Smooth muscle cell (in vitro differentiated cells): ENCODE data around the gene SLC7A7. TPM values are rescaled to one million over a fixed set of nuclear protein-coding genes. Genes with fewer than 3 reads are reported as not detected.
"Not testable (repeated sequence)": the region's sequence is repeated elsewhere in the genome, so short reads cannot be mapped to it uniquely, and the experiment has no call there.

Experiments
- DNase-seq: peaks from one replicate; lab custom pipeline; 2025; ENCODE audit not compliant: unreplicated experiment; lab: John Stamatoyannopoulos, UW
- H2AFZ ChIP-seq: fragments of 200-600 bp; sonication (generic); 2 replicates; pipeline ENCODE4 v1.6.0; 2016; ENCODE audit warnings: antibody characterized with exemption, low read depth, mild to moderate bottlenecking
- H3F3A ChIP-seq: fragments of 200-600 bp; sonication (generic); 2 replicates; pipeline ENCODE4 v1.6.0; 2017; ENCODE audit warnings: antibody characterized with exemption, low read depth
- H3K27ac ChIP-seq: fragments of 200-600 bp; sonication (generic); 2 replicates; pipeline ENCODE4 v1.5.1; 2016; ENCODE audit warnings: low read depth, mild to moderate bottlenecking
- H3K27me3 ChIP-seq: fragments of 200-600 bp; sonication (generic); 2 replicates; pipeline ENCODE4 v1.6.1; 2016; ENCODE audit warnings: low read depth, mild to moderate bottlenecking
- H3K36me3 ChIP-seq: fragments of 200-600 bp; sonication (generic); 2 replicates; pipeline ENCODE4 v1.5.1; 2016; ENCODE audit warnings: low read depth
- H3K4me1 ChIP-seq: fragments of 200-600 bp; sonication (generic); 2 replicates; pipeline ENCODE4 v1.5.1; 2016; ENCODE audit warnings: low read depth
- H3K4me2 ChIP-seq: fragments of 200-600 bp; sonication (generic); 2 replicates; pipeline ENCODE4 v1.6.0; 2016; ENCODE audit warnings: mild to moderate bottlenecking
- H3K4me3 ChIP-seq: fragments of 200-600 bp; sonication (generic); 2 replicates; pipeline ENCODE4 v1.5.1; 2016; ENCODE audit warnings: mild to moderate bottlenecking
- H3K79me2 ChIP-seq: fragments of 200-600 bp; sonication (generic); 2 replicates; pipeline ENCODE4 v1.6.0; 2016; ENCODE audit warnings: low read depth, mild to moderate bottlenecking
- H3K9ac ChIP-seq: fragments of 200-600 bp; sonication (generic); 2 replicates; pipeline ENCODE4 v1.6.0; 2016; ENCODE audit warnings: low read depth
- H3K9me3 ChIP-seq: fragments of 200-600 bp; sonication (generic); replicated peaks from 2 replicates; pipeline ENCODE4 v1.5.1; 2016; ENCODE audit warnings: low read depth
- H4K20me1 ChIP-seq: fragments of 200-600 bp; sonication (generic); 2 replicates; pipeline ENCODE4 v1.6.0; 2016; ENCODE audit warnings: low read depth
- CTCF ChIP-seq: fragments of 200-600 bp; sonication (generic); IDR thresholded peaks from 2 replicates; pipeline ENCODE4 v1.5.1; 2017; ENCODE audit warnings: borderline replicate concordance, mild to moderate bottlenecking, antibody characterized with exemption; ENCODE audit not compliant: insufficient read depth, poor library complexity, severe bottlenecking
- WGBS: methylation state at CpG from one replicate; pipeline ENCODE4 v1.1.7; 2016; ENCODE audit warnings: low lambda C conversion rate; 5-methylcytosine and 5-hydroxymethylcytosine counted together
- polyA plus RNA-seq: library from polyadenylated mRNA; unstranded; fragments of >200 nt; fragmentation: Nextera tagmentation; extraction: Ambion mirVana; gene quantifications from 2 replicates; pipeline ENCODE4 v1.2.1, GENCODE V29; 2016
- total RNA-seq: library from RNA; depleted of rRNA; stranded (reverse); fragments of >200 nt; gene quantifications from 2 replicates; pipeline ENCODE4 v1.2.3, GENCODE V29; 2014

SLC7A7 gene
- total and polyA plus RNA-seq, 2 experiments from 2014 or later, result 10.0 to 18.5 TPM

- H4K20me1 ChIP-seq, result no peaks in the 10 kb centered on the region
These were observed 21.3 kb downstream of the SLC7A7 start for GRCh38 chr14:22793976-22794375.

DNA sequence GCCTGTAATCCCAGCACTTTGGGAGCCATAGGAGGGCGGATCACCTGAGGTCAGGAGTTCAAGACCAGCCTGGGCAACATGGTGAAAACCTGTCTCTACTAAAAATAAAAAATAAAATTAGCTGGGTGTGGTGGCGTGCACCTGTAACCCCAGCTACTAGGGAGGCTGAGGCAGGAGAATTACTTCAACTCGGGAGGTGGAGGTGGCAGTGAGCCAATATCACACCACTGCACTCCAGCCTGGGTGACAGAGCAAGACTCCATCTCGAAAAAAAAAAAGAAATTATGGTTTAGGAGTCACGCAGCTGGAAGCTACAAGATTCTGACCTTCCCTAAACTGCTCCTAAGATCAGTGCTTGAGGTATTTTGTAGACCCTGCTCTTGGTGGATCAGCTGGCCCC is 21.7 kb downstream of the SLC7A7 start:
- H4K20me1 ChIP-seq, DNase-seq, H3K9me3 ChIP-seq, H3K27ac ChIP-seq, H3K4me2 ChIP-seq, H3K27me3 ChIP-seq, H3K9ac ChIP-seq, H3K4me3 ChIP-seq, H3K4me1 ChIP-seq, H3K79me2 ChIP-seq, H3F3A ChIP-seq, H3K36me3 ChIP-seq, H2AFZ ChIP-seq: not testable (repeated sequence)
- 95% methylated on average over 5 of the region's 5 CpGs for WGBS

More at GRCh38 chr14:22793976-22794375, 21.3 kb downstream of the SLC7A7 start:
- TF ChIP-seq CTCF, result no peak
- H3K4me3 ChIP-seq, result no peak overlapping the region
- H3K27me3 ChIP-seq, result no peaks in the 10 kb centered on the region
- H3K79me2 ChIP-seq, result no peaks in the 10 kb centered on the region
- no peak overlapping the region for H3K4me2 ChIP-seq
- H3K9ac ChIP-seq, result no peak overlapping the region
- no peak for DNase-seq
- no peaks in the 10 kb centered on the region for H3K9me3 ChIP-seq
- peaks cover 5% of the 10 kb centered on the region for H3F3A ChIP-seq
- no peak overlapping the region for H2AFZ ChIP-seq
- WGBS, result 87% methylated on average over 5 of the region's 5 CpGs
- no peaks in the 10 kb centered on the region for H3K36me3 ChIP-seq
- no peak overlapping the region for H3K27ac ChIP-seq
- H3K4me1 ChIP-seq, result no peaks in the 10 kb centered on the region

- WGBS, result 89% methylated on average over 2 of the region's 2 CpGs
- Histone ChIP-seq H3K4me1 (no peaks in the 10 kb centered on the region), H3F3A (peaks cover 5% of the 10 kb centered on the region), H4K20me1 (no peaks in the 10 kb centered on the region), H3K27ac (peak overlapping the region; percentile 43), H3K4me3 (no peak overlapping the region), H3K36me3 (no peaks in the 10 kb centered on the region), H3K9ac (no peak overlapping the region), H3K9me3 (no peaks in the 10 kb centered on the region), H2AFZ (no peak overlapping the region), H3K4me2 (no peak overlapping the region), H3K27me3 (no peaks in the 10 kb centered on the region), H3K79me2 (no peaks in the 10 kb centered on the region)
- no peak for DNase-seq
- TF ChIP-seq CTCF, result no peak
These were observed 23.1 kb downstream of the SLC7A7 start for GRCh38 chr14:22792158-22792557.

GRCh38 chr14:22791301-22791700 is 23.9 kb downstream of the SLC7A7 start:
- H3F3A ChIP-seq, result peaks cover 5% of the 10 kb centered on the region
- peak overlapping the region; percentile 43 for H3K27ac ChIP-seq
- no peaks in the 10 kb centered on the region for H3K4me1 ChIP-seq
- H3K27me3 ChIP-seq, result no peaks in the 10 kb centered on the region
- no peaks in the 10 kb centered on the region for H3K9me3 ChIP-seq
- H2AFZ ChIP-seq, result no peak overlapping the region
- no peak for TF ChIP-seq CTCF
- no peaks in the 10 kb centered on the region for H4K20me1 ChIP-seq
- no peak overlapping the region for H3K9ac ChIP-seq
- no peaks in the 10 kb centered on the region for H3K79me2 ChIP-seq
- DNase-seq, result no peak
- WGBS, result 8% methylated on average over 3 of the region's 3 CpGs
- H3K4me3 ChIP-seq, result no peak overlapping the region
- H3K36me3 ChIP-seq, result no peaks in the 10 kb centered on the region
- no peak overlapping the region for H3K4me2 ChIP-seq
